ENCODE results near the gene IQCB1. TPM values are rescaled to one million over a fixed set of nuclear protein-coding genes. Genes with fewer than 3 reads are reported as not detected.

IQCB1 gene
- total and polyA plus RNA-seq, 9 donors = 15.3 to 28.2 (median 20.2) TPM

GRCh38 chr3:121803771-121804320, 31.0 kb downstream of the IQCB1 start:
- intact Hi-C loops (cut with DNase I) = no loop called here

GRCh38 chr3:121800906-121801305, 34.0 kb downstream of the IQCB1 start:
- no peak for DNase-seq
- no peaks in the 10 kb centered on the region for H3K36me3 ChIP-seq
- H3K4me3 ChIP-seq = no peak overlapping the region
- H3K9me3 ChIP-seq = no peaks in the 10 kb centered on the region
- H3K27me3 ChIP-seq = no peaks in the 10 kb centered on the region
- intact Hi-C loops (cut with DNase I) = no loop called here
- TF ChIP-seq POLR2A (IDR thresholded peaks at IDR 0.05) (no peak), EP300 (IDR thresholded peaks at IDR 0.05) (no peak)
- no peaks in the 10 kb centered on the region for H3K4me1 ChIP-seq (ENCODE audit: insufficient read depth)
- H3K27ac ChIP-seq = no peak overlapping the region

More at GRCh38 chr3:121803771-121804320, 31.0 kb downstream of the IQCB1 start:
- H3K4me3 ChIP-seq = no peak overlapping the region
- DNase-seq = no peak
- H3K9me3 ChIP-seq = no peaks in the 10 kb centered on the region
- TF ChIP-seq POLR2A (IDR thresholded peaks at IDR 0.05) = no peak
- no peak for TF ChIP-seq CTCF (IDR thresholded peaks at IDR 0.05)
- no peak for TF ChIP-seq EP300 (IDR thresholded peaks at IDR 0.05)
- H3K36me3 ChIP-seq = no peaks in the 10 kb centered on the region
- H3K27ac ChIP-seq = no peak overlapping the region
- WGBS, 3 donors = 95 to 99% (median 96%) methylated on average over 2 of the region's 2 CpGs
- no peaks in the 10 kb centered on the region for H3K27me3 ChIP-seq
- H3K4me1 ChIP-seq (ENCODE audit: insufficient read depth) = no peaks in the 10 kb centered on the region

- no peak for DNase-seq
- WGBS, 3 donors = 30 to 37% (median 32%) methylated on average over 1 of the region's 1 CpG
- TF ChIP-seq EP300 (IDR thresholded peaks at IDR 0.05) (no peak), POLR2A (IDR thresholded peaks at IDR 0.05) (no peak), CTCF (IDR thresholded peaks at IDR 0.05) (no peak)
- H3K27me3 ChIP-seq = no peaks in the 10 kb centered on the region
- H3K9me3 ChIP-seq = no peaks in the 10 kb centered on the region
- H3K4me3 ChIP-seq = no peak overlapping the region
- intact Hi-C loops (cut with DNase I) = no loop called here
- no peaks in the 10 kb centered on the region for H3K36me3 ChIP-seq
- no peaks in the 10 kb centered on the region for H3K4me1 ChIP-seq (ENCODE audit: insufficient read depth)
- H3K27ac ChIP-seq = no peak overlapping the region
Measured at GRCh38 chr3:121796970-121797369, 37.9 kb downstream of the IQCB1 start.

GRCh38 chr3:121794264-121794983, 40.4 kb downstream of the IQCB1 start:
- H3K4me3 ChIP-seq = no peak overlapping the region
- no peaks in the 10 kb centered on the region for H3K36me3 ChIP-seq
- WGBS, 3 donors = 89 to 90% (median 90%) methylated on average over 2 of the region's 2 CpGs
- H3K9me3 ChIP-seq = no peaks in the 10 kb centered on the region
- TF ChIP-seq POLR2A (IDR thresholded peaks at IDR 0.05) (no peak), CTCF (IDR thresholded peaks at IDR 0.05) (no peak), EP300 (IDR thresholded peaks at IDR 0.05) (no peak)
- H3K4me1 ChIP-seq (ENCODE audit: insufficient read depth) = no peaks in the 10 kb centered on the region
- DNase-seq = no peak
- no peaks in the 10 kb centered on the region for H3K27me3 ChIP-seq
- intact Hi-C loops (cut with DNase I) = no loop called here
- H3K27ac ChIP-seq = no peak overlapping the region

- no peak overlapping the region for H3K27ac ChIP-seq
- H3K36me3 ChIP-seq = no peaks in the 10 kb centered on the region
- H3K4me3 ChIP-seq = no peak overlapping the region
- H3K9me3 ChIP-seq = no peaks in the 10 kb centered on the region
- DNase-seq = no peak
- whole genome bisulfite sequencing, 3 donors = 92 to 99% (median 99%) methylated on average over 3 of the region's 3 CpGs
- intact Hi-C loops (cut with DNase I) = no loop called here
- H3K4me1 ChIP-seq (ENCODE audit: insufficient read depth) = no peaks in the 10 kb centered on the region
- no peak for TF ChIP-seq CTCF (IDR thresholded peaks at IDR 0.05)
- TF ChIP-seq EP300 (IDR thresholded peaks at IDR 0.05) = no peak
- TF ChIP-seq POLR2A (IDR thresholded peaks at IDR 0.05) = no peak
- H3K27me3 ChIP-seq = no peaks in the 10 kb centered on the region
Measured at GRCh38 chr3:121793078-121793477, 41.8 kb downstream of the IQCB1 start.

Data from ovary (tissue), 9 donors.